Karpas-422 (cell line): ENCODE results near the gene MTFMT. TPM values are rescaled to one million over a fixed set of nuclear protein-coding genes. Genes with fewer than 3 reads are reported as not detected.

Source experiments
- DNase-seq: peaks from one replicate; pipeline ENCODE4 v3.0.0-alpha.2; 2015
- H2AFZ ChIP-seq: fragments of 200-600 bp; sonication (generic); 2 replicates; pipeline ENCODE4 v1.6.1; 2014; ENCODE audit warnings: antibody characterized with exemption, low read length, mixed read lengths
- H3K27ac ChIP-seq: fragments of 200-600 bp; sonication (generic); 2 replicates; pipeline ENCODE4 v1.5.1; 2014; ENCODE audit warnings: mild to moderate bottlenecking, low read length, moderate library complexity
- H3K27me3 ChIP-seq: fragments of 200-600 bp; sonication (generic); 2 replicates; pipeline ENCODE4 v1.6.1; 2014; ENCODE audit warnings: low read length, mixed read lengths
- H3K36me3 ChIP-seq: fragments of 200-600 bp; sonication (generic); 2 replicates; pipeline ENCODE4 v1.6.1; 2014; ENCODE audit warnings: low read length, mixed read lengths; ENCODE audit not compliant: insufficient read depth
- H3K4me1 ChIP-seq: fragments of 200-600 bp; sonication (generic); 2 replicates; pipeline ENCODE4 v1.6.1; 2014; ENCODE audit warnings: mild to moderate bottlenecking, low read length, mixed read lengths
- H3K4me2 ChIP-seq: fragments of 200-600 bp; sonication (generic); 2 replicates; pipeline ENCODE4 v1.6.1; 2014; ENCODE audit warnings: low read length, low read depth, mild to moderate bottlenecking; ENCODE audit not compliant: poor library complexity, severe bottlenecking
- H3K4me3 ChIP-seq: fragments of 200-600 bp; sonication (generic); 2 replicates; pipeline ENCODE4 v1.5.1; 2014; ENCODE audit warnings: mild to moderate bottlenecking, antibody characterized with exemption, low read length, mixed read lengths
- H3K79me2 ChIP-seq: fragments of 200-600 bp; sonication (generic); 2 replicates; pipeline ENCODE4 v1.6.1; 2014; ENCODE audit warnings: mild to moderate bottlenecking, low read length, mixed read lengths
- H3K9ac ChIP-seq: fragments of 200-600 bp; sonication (generic); 2 replicates; pipeline ENCODE4 v1.6.0; 2014; ENCODE audit warnings: low read length
- H3K9me2 ChIP-seq: fragments of 200-600 bp; sonication (generic), shearing (Covaris generic); replicated peaks from 2 replicates; pipeline ENCODE4 v1.6.0; 2014; ENCODE audit warnings: mild to moderate bottlenecking, low read length, moderate library complexity; ENCODE audit not compliant: insufficient read depth
- H3K9me3 ChIP-seq: fragments of 300-700, 200-600 bp; sonication (generic); 2 replicates; pipeline ENCODE4 v1.6.1; 2014; ENCODE audit warnings: low read length, mixed read lengths
- H4K20me1 ChIP-seq: fragments of 200-600 bp; sonication (generic); 2 replicates; pipeline ENCODE4 v1.6.1; 2014; ENCODE audit warnings: mild to moderate bottlenecking, antibody characterized with exemption, low read length, low read depth; ENCODE audit not compliant: insufficient read depth
- total RNA-seq: library from RNA; depleted of rRNA; stranded (reverse); fragments of >200 nt; shearing (Covaris generic); gene quantifications from 2 replicates; pipeline ENCODE4 v1.2.3, GENCODE V29; 2014; ENCODE audit warnings: low replicate concordance

The MTFMT gene
- total RNA-seq, 1 experiment from 2014 or later = 19.3 TPM

GRCh38 chr15:65037309-65037708, 7.9 kb upstream of the MTFMT start:
- Histone ChIP-seq H3K79me2 (no peaks in the 10 kb centered on the region), H2AFZ (no peak overlapping the region), H3K4me1 (peaks cover 9% of the 10 kb centered on the region), H3K9me3 (no peaks in the 10 kb centered on the region), H3K27ac (no peak overlapping the region), H3K9me2 (no peaks in the 10 kb centered on the region), H3K36me3 (no peaks in the 10 kb centered on the region), H4K20me1 (no peaks in the 10 kb centered on the region), H3K27me3 (no peaks in the 10 kb centered on the region), H3K4me3 (no peak overlapping the region), H3K4me2 (no peak overlapping the region), H3K9ac (no peak overlapping the region)
- no peak for DNase-seq

GRCh38 chr15:65034719-65035118, 5.3 kb upstream of the MTFMT start:
- no peaks in the 10 kb centered on the region for H3K9me2 ChIP-seq
- peaks cover 9% of the 10 kb centered on the region for H3K4me1 ChIP-seq
- no peak overlapping the region for H3K27ac ChIP-seq
- no peak for DNase-seq
- no peaks in the 10 kb centered on the region for H3K36me3 ChIP-seq
- H2AFZ ChIP-seq = no peak overlapping the region
- H3K4me3 ChIP-seq = no peak overlapping the region
- no peaks in the 10 kb centered on the region for H3K27me3 ChIP-seq
- no peak overlapping the region for H3K4me2 ChIP-seq
- no peaks in the 10 kb centered on the region for H4K20me1 ChIP-seq
- no peaks in the 10 kb centered on the region for H3K9me3 ChIP-seq
- H3K9ac ChIP-seq = no peak overlapping the region
- no peaks in the 10 kb centered on the region for H3K79me2 ChIP-seq

- Histone ChIP-seq H3K36me3 (no peaks in the 10 kb centered on the region), H3K9me2 (no peaks in the 10 kb centered on the region), H3K9me3 (no peaks in the 10 kb centered on the region), H4K20me1 (no peaks in the 10 kb centered on the region), H3K4me2 (peak overlapping the region; percentile 30), H3K4me3 (no peak overlapping the region), H3K27me3 (no peaks in the 10 kb centered on the region), H3K9ac (no peak overlapping the region), H3K27ac (no peak overlapping the region), H2AFZ (no peak overlapping the region), H3K4me1 (peaks cover 9% of the 10 kb centered on the region), H3K79me2 (peaks cover 7% of the 10 kb centered on the region)
- peak; percentile 74 for DNase-seq
These were observed 4.3 kb upstream of the MTFMT start for GRCh38 chr15:65033659-65034269.

- H3K27me3 ChIP-seq = no peaks in the 10 kb centered on the region
- no peak overlapping the region for H3K4me3 ChIP-seq
- H4K20me1 ChIP-seq = no peaks in the 10 kb centered on the region; the same call in 1 of the 2 replicates
- peak overlapping the region; percentile 30 for H3K4me2 ChIP-seq
- no peak overlapping the region for H2AFZ ChIP-seq
- no peaks in the 10 kb centered on the region for H3K9me3 ChIP-seq
- peaks cover 14% of the 10 kb centered on the region for H3K4me1 ChIP-seq
- H3K79me2 ChIP-seq = peaks cover 14% of the 10 kb centered on the region
- DNase-seq = peak; percentile 78
- no peak overlapping the region for H3K27ac ChIP-seq
- no peak overlapping the region for H3K9ac ChIP-seq
- H3K36me3 ChIP-seq = no peaks in the 10 kb centered on the region
- no peaks in the 10 kb centered on the region for H3K9me2 ChIP-seq
These were observed 3.5 kb upstream of the MTFMT start for GRCh38 chr15:65032801-65033537.

GRCh38 chr15:65029736-65030208, 333 bp upstream of the MTFMT start:
- DNase-seq = no peak
- no peaks in the 10 kb centered on the region for H3K27me3 ChIP-seq
- H3K4me1 ChIP-seq = peaks cover 20% of the 10 kb centered on the region
- peaks cover 13% of the 10 kb centered on the region; the same call in 1 of the 2 replicates for H3K36me3 ChIP-seq
- no peaks in the 10 kb centered on the region for H3K9me2 ChIP-seq
- no peak overlapping the region for H3K27ac ChIP-seq
- no peak overlapping the region for H3K9ac ChIP-seq
- no peaks in the 10 kb centered on the region for H3K9me3 ChIP-seq
- peak overlapping the region; percentile 100; the same call in 1 of the 2 replicates for H3K4me3 ChIP-seq
- peak overlapping the region; percentile 88 for H3K4me2 ChIP-seq
- no peaks in the 10 kb centered on the region; the same call in 1 of the 2 replicates for H4K20me1 ChIP-seq
- no peak overlapping the region for H2AFZ ChIP-seq
- H3K79me2 ChIP-seq = peaks cover 27% of the 10 kb centered on the region

- no peak overlapping the region for H2AFZ ChIP-seq
- peaks cover 14% of the 10 kb centered on the region for H3K4me1 ChIP-seq
- peak overlapping the region; percentile 97 for H3K9ac ChIP-seq
- H3K9me2 ChIP-seq = no peaks in the 10 kb centered on the region
- peak overlapping the region; percentile 88 for H3K4me2 ChIP-seq
- H3K27me3 ChIP-seq = no peaks in the 10 kb centered on the region
- H3K27ac ChIP-seq = peak overlapping the region; percentile 29; the same call in 1 of the 2 replicates
- H4K20me1 ChIP-seq = no peaks in the 10 kb centered on the region; the same call in 1 of the 2 replicates
- no peaks in the 10 kb centered on the region for H3K9me3 ChIP-seq
- DNase-seq = peak; percentile 61
- peaks cover 19% of the 10 kb centered on the region for H3K36me3 ChIP-seq
- H3K79me2 ChIP-seq = peaks cover 27% of the 10 kb centered on the region
- H3K4me3 ChIP-seq = peak overlapping the region; percentile 100
These were observed 1.1 kb downstream of the MTFMT start for GRCh38 chr15:65028338-65028737.

- H3K4me3 ChIP-seq = peak overlapping the region; percentile 100
These were observed 1.8 kb downstream of the MTFMT start for GRCh38 chr15:65027593-65027992.

GRCh38 chr15:65026756-65027155, 2.7 kb downstream of the MTFMT start:
- no peaks in the 10 kb centered on the region for H3K9me3 ChIP-seq
- no peaks in the 10 kb centered on the region; the same call in 1 of the 2 replicates for H4K20me1 ChIP-seq

More at GRCh38 chr15:65027593-65027992, 1.8 kb downstream of the MTFMT start:
- H3K36me3 ChIP-seq = peaks cover 19% of the 10 kb centered on the region
- peak overlapping the region; percentile 1; the same call in 1 of the 2 replicates for H3K27ac ChIP-seq
- H3K4me1 ChIP-seq = peaks cover 11% of the 10 kb centered on the region
- peaks cover 27% of the 10 kb centered on the region for H3K79me2 ChIP-seq
- H2AFZ ChIP-seq = no peak overlapping the region
- H3K9me3 ChIP-seq = no peaks in the 10 kb centered on the region
- H3K9me2 ChIP-seq = no peaks in the 10 kb centered on the region
- H3K27me3 ChIP-seq = no peaks in the 10 kb centered on the region
- no peaks in the 10 kb centered on the region; the same call in 1 of the 2 replicates for H4K20me1 ChIP-seq
- peak overlapping the region; percentile 88 for H3K4me2 ChIP-seq
- no peak for DNase-seq
- peak overlapping the region; percentile 97 for H3K9ac ChIP-seq

More at GRCh38 chr15:65026756-65027155, 2.7 kb downstream of the MTFMT start:
- Histone ChIP-seq H3K4me3 (no peak overlapping the region), H3K79me2 (peaks cover 27% of the 10 kb centered on the region), H2AFZ (no peak overlapping the region), H3K9me2 (no peaks in the 10 kb centered on the region), H3K27ac (no peak overlapping the region), H3K4me1 (peaks cover 11% of the 10 kb centered on the region), H3K36me3 (peaks cover 19% of the 10 kb centered on the region), H3K9ac (no peak overlapping the region), H3K4me2 (no peak overlapping the region), H3K27me3 (no peaks in the 10 kb centered on the region)
- DNase-seq = no peak
